ENCODE measurements around the gene TAF11. TPM values are rescaled to one million over a fixed set of nuclear protein-coding genes. Genes with fewer than 3 reads are reported as not detected.
"Not testable (repeated sequence)": the region's sequence is repeated elsewhere in the genome, so short reads cannot be mapped to it uniquely, and the experiment has no call there.

TAF11 gene
- total RNA-seq, 6 donors from 2014 or later = 15.4 to 35.6 (median 19.3) TPM

GRCh38 chr6:34858681-34859080 is 29.2 kb downstream of the TAF11 start:
- TF ChIP-seq CTCF (IDR thresholded peaks at IDR 0.05) (no peak), POLR2AphosphoS5 (IDR thresholded peaks at IDR 0.05) (no peak), EP300 (IDR thresholded peaks at IDR 0.05) (no peak), POLR2A (IDR thresholded peaks at IDR 0.05) (no peak)
- Histone ChIP-seq H3K27me3 (no peaks in the 10 kb centered on the region), H3K9me3 (no peaks in the 10 kb centered on the region), H3K4me1 (no peaks in the 10 kb centered on the region), H3K27ac (no peak overlapping the region), H3K4me3 (no peak overlapping the region), H3K36me3 (peaks cover 18 to 78% (median 49%) of the 10 kb centered on the region in 4 donors)
- ATAC-seq (ENCODE audit: low FRiP score in 2 of 2) = no peak
- no peak for DNase-seq
- 93 to 94% methylated on average over 4 to 7 of the region's 7 CpGs for WGBS, 2 donors

- H3K27ac ChIP-seq = no peak overlapping the region
- H3K27me3 ChIP-seq = no peaks in the 10 kb centered on the region
- no peaks in the 10 kb centered on the region for H3K4me1 ChIP-seq
- WGBS, 2 donors = 86 to 91% methylated on average over 7 of the region's 7 CpGs
- no peak overlapping the region for H3K4me3 ChIP-seq
- DNase-seq (no peak), ATAC-seq (ENCODE audit: low FRiP score in 2 of 2) (no peak)
- no peak for TF ChIP-seq EP300 (IDR thresholded peaks at IDR 0.05)
- no peak for TF ChIP-seq POLR2A (IDR thresholded peaks at IDR 0.05)
- no peak for TF ChIP-seq CTCF (IDR thresholded peaks at IDR 0.05)
- no peak for TF ChIP-seq POLR2AphosphoS5 (IDR thresholded peaks at IDR 0.05)
- H3K9me3 ChIP-seq = no peaks in the 10 kb centered on the region
- peaks cover 20 to 80% (median 47%) of the 10 kb centered on the region in 4 donors for H3K36me3 ChIP-seq
Observed at GRCh38 chr6:34855463-34855862, 32.4 kb downstream of the TAF11 start.

- TF ChIP-seq POLR2A (IDR thresholded peaks at IDR 0.05) (no peak), EP300 (IDR thresholded peaks at IDR 0.05) (no peak), CTCF (IDR thresholded peaks at IDR 0.05) (no peak), POLR2AphosphoS5 (IDR thresholded peaks at IDR 0.05) (no peak)
- no peak overlapping the region for H3K27ac ChIP-seq
- ATAC-seq (ENCODE audit: low FRiP score in 2 of 2) (no peak), DNase-seq (no peak)
- no peaks in the 10 kb centered on the region for H3K9me3 ChIP-seq
- no peaks in the 10 kb centered on the region for H3K27me3 ChIP-seq
- WGBS, 2 donors = 79 to 91% methylated on average over 4 of the region's 4 CpGs
- H3K36me3 ChIP-seq = peaks cover 14 to 61% (median 23%) of the 10 kb centered on the region in 4 donors
- no peaks in the 10 kb centered on the region for H3K4me1 ChIP-seq
- no peak overlapping the region for H3K4me3 ChIP-seq
Observed at GRCh38 chr6:34852406-34853085, 35.3 kb downstream of the TAF11 start.

- Histone ChIP-seq H3K36me3 (peaks cover 2 to 49% (median 11%) of the 10 kb centered on the region in 4 donors), H3K4me3 (no peak overlapping the region), H3K4me1 (no peaks in the 10 kb centered on the region), H3K27me3 (no peaks in the 10 kb centered on the region), H3K9me3 (no peaks in the 10 kb centered on the region), H3K27ac (no peak overlapping the region)
- no peak for TF ChIP-seq POLR2AphosphoS5 (IDR thresholded peaks at IDR 0.05)
- TF ChIP-seq EP300 (IDR thresholded peaks at IDR 0.05) = no peak
- no peak for TF ChIP-seq CTCF (IDR thresholded peaks at IDR 0.05)
- TF ChIP-seq POLR2A (IDR thresholded peaks at IDR 0.05) = no peak
- 100% methylated on average over 1 of the region's 1 CpG; no CpG with 5 or more reads in 1 of the 2 donors for WGBS, 2 donors
- no peak for ATAC-seq (ENCODE audit: low FRiP score in 2 of 2)
- no peak for DNase-seq
Observed at GRCh38 chr6:34851361-34851760, 36.5 kb downstream of the TAF11 start.

GRCh38 chr6:34849066-34849465 is 38.8 kb downstream of the TAF11 start:
- 96 to 97% methylated on average over 6 of the region's 6 CpGs for WGBS, 2 donors

More at GRCh38 chr6:34849066-34849465, 38.8 kb downstream of the TAF11 start:
- DNase-seq; H3K9me3 ChIP-seq; H3K27me3 ChIP-seq; ATAC-seq (ENCODE audit: low FRiP score in 2 of 2); H3K4me3 ChIP-seq; H3K4me1 ChIP-seq; H3K27ac ChIP-seq: not testable (repeated sequence)
- H3K36me3 ChIP-seq = peaks cover 2 to 36% (median 3%) of the 10 kb centered on the region in 4 donors

Data from upper lobe of left lung (tissue), 6 donors.